ENCODE results near the gene SMAD7.

- TF ChIP-seq POLR2A (IDR thresholded peaks at IDR 0.05) (no peak), CTCF (IDR thresholded peaks at IDR 0.05) (no peak)
These were observed 11.3 kb downstream of the SMAD7 start for GRCh38 chr18:48939205-48940097.

Measured in ovary (tissue), 3 donors.